NT2/D1 (cell line): ENCODE results near the gene MGAT2.

Source experiments
- YY1 ChIP-seq: IDR thresholded peaks from 2 replicates; pipeline ENCODE4 v1.6.1; 2011; ENCODE audit not compliant: insufficient read length, insufficient read depth
- ZNF274 ChIP-seq: IDR thresholded peaks from 2 replicates; pipeline ENCODE4 v1.6.1; 2011; ENCODE audit warnings: mild to moderate bottlenecking, low read depth, low read length

GRCh38 chr14:49637534-49638078 is 17.0 kb downstream of the MGAT2 start:
- no peak for TF ChIP-seq YY1
- no peak for TF ChIP-seq ZNF274
